LHCN-M2 (cell line): Measurements from ENCODE around the gene OR4D2. TPM values are rescaled to one million over a fixed set of nuclear protein-coding genes. Genes with fewer than 3 reads are reported as not detected.

Source experiments
- DNase-seq: peaks from one replicate; pipeline ENCODE4 v3.0.0-alpha.2; 2012; ENCODE audit warnings: low read depth
- total RNA-seq: library from RNA; depleted of rRNA; stranded (reverse); fragments of >200 nt; gene quantifications from 2 replicates; pipeline ENCODE4 v1.2.3, GENCODE V29; 2014; rRNA removed

OR4D2 gene
- total RNA-seq, 1 experiment from 2014 or later, result not detected

- DNase-seq, result no peak
Observed at GRCh38 chr17:58207451-58207850, 40.7 kb downstream of the OR4D2 start.

GRCh38 chr17:58208344-58208743, 41.6 kb downstream of the OR4D2 start:
- DNase-seq, result no peak

DNA sequence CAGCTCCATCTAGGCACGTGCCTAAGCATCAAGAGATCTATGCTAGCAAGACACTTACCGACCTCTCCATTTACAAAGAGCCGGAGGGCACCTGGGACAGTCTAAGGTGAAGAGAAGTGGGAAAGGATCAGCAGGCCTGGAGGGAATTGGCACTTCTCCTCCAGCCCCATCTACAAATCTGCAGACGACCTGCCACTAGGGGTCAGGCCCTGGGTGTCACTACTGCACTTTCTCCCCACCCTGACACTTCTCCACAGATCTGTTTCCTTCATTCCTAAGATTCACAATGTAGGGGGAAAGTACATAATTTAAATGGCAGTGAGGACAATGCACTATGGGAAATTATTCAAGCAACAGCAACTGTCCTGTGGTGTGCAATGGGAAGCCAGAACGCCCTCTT, 44.1 kb downstream of the OR4D2 start:
- DNase-seq, result no peak

- DNase-seq, result no peak
Observed at GRCh38 chr17:58215685-58216084, 48.9 kb downstream of the OR4D2 start.

GRCh38 chr17:58217766-58218165, 51.0 kb downstream of the OR4D2 start:
- DNase-seq, result no peak

DNA sequence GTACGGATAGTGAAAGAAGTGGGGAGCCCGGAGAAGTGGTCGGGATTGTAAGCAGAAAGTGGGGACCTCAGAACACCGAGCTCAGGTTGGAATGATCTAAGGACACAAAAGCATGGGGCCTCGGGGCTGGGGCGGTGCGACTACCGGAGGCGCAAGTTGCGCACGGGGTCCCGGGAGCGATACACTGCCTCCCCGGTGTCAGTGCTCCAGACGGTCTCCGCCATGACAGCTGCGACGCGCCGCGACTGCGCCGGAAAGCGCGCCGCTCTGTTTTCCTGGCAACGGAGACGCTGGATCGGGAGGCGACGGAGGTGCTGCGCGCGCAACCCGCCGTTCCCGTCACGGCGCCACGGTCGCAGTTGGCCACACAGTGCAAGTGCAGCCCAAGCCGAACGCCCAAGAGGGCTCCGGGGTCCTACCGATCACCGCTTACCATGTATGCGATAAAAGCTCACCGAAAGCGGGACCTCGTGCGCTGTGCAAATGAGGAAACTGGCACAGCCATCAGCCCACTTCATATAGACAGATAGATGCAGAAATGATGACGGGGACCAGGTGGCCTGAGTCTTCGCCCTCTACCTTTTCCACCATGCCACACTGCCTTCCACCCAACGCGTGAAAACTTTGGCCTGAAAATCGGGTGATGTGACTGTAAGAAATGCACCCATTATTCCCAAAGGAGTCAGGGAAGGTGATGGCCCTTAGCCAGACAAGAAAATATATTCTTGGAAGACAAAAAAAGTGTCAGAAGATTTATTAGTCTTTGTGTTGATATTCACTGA, 52.4 kb downstream of the OR4D2 start, which contains the start of gene MKS1:
TSS of gene MKS1 (minus strand) at position 249 of the 782 bp plus-strand sequence. CDS start at position 224, 25 bp downstream.
- peak; percentile 90 for DNase-seq

- DNase-seq, result no peak
Observed at GRCh38 chr17:58219789-58220183, 53.0 kb downstream of the OR4D2 start.

Other genes with a start within 250 kb of the OR4D2 start
- 22.9 and 29.6 TPM in 2 replicates for gene CUEDC1, start 211.6 kb upstream of the OR4D2 start, total RNA-seq
- gene VEZF1, start 178.7 kb upstream of the OR4D2 start, total RNA-seq, result 60.3 and 65.2 TPM in 2 replicates
- 373 and 386 TPM in 2 replicates for gene SRSF1, start 159.7 kb upstream of the OR4D2 start, total RNA-seq
- 9.6 and 11.8 TPM in 2 replicates for gene DYNLL2, start 83.6 kb upstream of the OR4D2 start, total RNA-seq
- not detected in 2 replicates for gene OR4D1, start 18.6 kb upstream of the OR4D2 start, total RNA-seq
- gene EPX, start 25.7 kb downstream of the OR4D2 start, total RNA-seq, result not detected in 2 replicates
- 13.8 and 15.5 TPM in 2 replicates for gene MKS1, start 52.3 kb downstream of the OR4D2 start, total RNA-seq
- not detected in 2 replicates for gene LPO, start 71.6 kb downstream of the OR4D2 start, total RNA-seq
- gene MPO, start 114.0 kb downstream of the OR4D2 start, total RNA-seq, result not detected in 2 replicates
- 0.06 and 0.11 TPM in 2 replicates for gene TSPOAP1, start 161.8 kb downstream of the OR4D2 start, total RNA-seq
- gene SUPT4H1, start 185.2 kb downstream of the OR4D2 start, total RNA-seq, result 46.0 and 65.7 TPM in 2 replicates